Stimulated activated CD8-positive, alpha-beta memory T cell treated with anti-CD3 and anti-CD28 coated beads, Interleukin-7, amount 100 ng/mL, for 1 hour (primary cell): ENCODE measurements around the gene RAD51B.

Source experiments
- DNase-seq, 2 donors: peaks; one replicate each; pipeline ENCODE4 v3.0.0-alpha.2; 2020; ENCODE audit warnings: low read depth in 2 of 2

The RAD51B gene

GRCh38 chr14:68509188-68509983 lies 689.8 kb downstream of the RAD51B start:
- DNase-seq: no peak

GRCh38 chr14:68510201-68511128 lies 690.9 kb downstream of the RAD51B start:
- no peak for DNase-seq

- DNase-seq: no peak
Measured at GRCh38 chr14:68511129-68512047, 691.8 kb downstream of the RAD51B start.

GRCh38 chr14:68512088-68512487 lies 692.5 kb downstream of the RAD51B start:
- no peak for DNase-seq

GRCh38 chr14:68513137-68513536 lies 693.6 kb downstream of the RAD51B start:
- no peak for DNase-seq

GRCh38 chr14:68513838-68514607 lies 694.4 kb downstream of the RAD51B start:
- no peak for DNase-seq

- DNase-seq: no peak
Measured at GRCh38 chr14:68514608-68515194, 695.1 kb downstream of the RAD51B start.

- DNase-seq: no peak
Measured at GRCh38 chr14:68516342-68516741, 696.8 kb downstream of the RAD51B start.

GRCh38 chr14:68518166-68518565 lies 698.6 kb downstream of the RAD51B start:
- DNase-seq: no peak

GRCh38 chr14:68518761-68519670 lies 699.4 kb downstream of the RAD51B start:
- DNase-seq: no peak

GRCh38 chr14:68519671-68520187 lies 700.1 kb downstream of the RAD51B start:
- DNase-seq: no peak

- DNase-seq: no peak
Measured at GRCh38 chr14:68520637-68521556, 701.3 kb downstream of the RAD51B start.

GRCh38 chr14:68521557-68521901 lies 702.0 kb downstream of the RAD51B start:
- no peak for DNase-seq

GRCh38 chr14:68521961-68522509 lies 702.5 kb downstream of the RAD51B start:
- DNase-seq: no peak

- no peak for DNase-seq
Measured at GRCh38 chr14:68522510-68523325, 703.1 kb downstream of the RAD51B start.

- no peak for DNase-seq
Measured at GRCh38 chr14:68523326-68523610, 703.7 kb downstream of the RAD51B start.

GRCh38 chr14:68523989-68524725 lies 704.6 kb downstream of the RAD51B start:
- DNase-seq: no peak
